Skeletal muscle satellite cell (primary cell): ENCODE measurements around the gene IL18R1. TPM values are rescaled to one million over a fixed set of nuclear protein-coding genes. Genes with fewer than 3 reads are reported as not detected.

ENCODE experiments used
- H3K27me3 ChIP-seq: 2 replicates; pipeline ENCODE4 v1.7.0; 2013; ENCODE audit warnings: low read length; ENCODE audit not compliant: control insufficient read depth, insufficient read depth
- H3K36me3 ChIP-seq: 2 replicates; pipeline ENCODE4 v1.7.0; 2013; ENCODE audit warnings: mild to moderate bottlenecking, control low read depth, low read length; ENCODE audit not compliant: insufficient read depth
- H3K4me1 ChIP-seq: 2 replicates; pipeline ENCODE4 v1.7.0; 2013; ENCODE audit warnings: low read length; ENCODE audit not compliant: control insufficient read depth, insufficient read depth
- H3K4me2 ChIP-seq: 2 replicates; pipeline ENCODE4 v1.7.0; 2013; ENCODE audit warnings: mild to moderate bottlenecking, low read length
- H3K4me3 ChIP-seq: 2 replicates; pipeline ENCODE4 v1.7.0; 2013; ENCODE audit warnings: low read length
- H3K9ac ChIP-seq: 2 replicates; pipeline ENCODE4 v1.7.0; 2013; ENCODE audit warnings: mild to moderate bottlenecking, low read depth, low read length, moderate library complexity
- H3K9me3 ChIP-seq: replicated peaks from 2 replicates; pipeline ENCODE4 v1.7.0; 2013; ENCODE audit warnings: mild to moderate bottlenecking, control low read depth, low read length
- small RNA-seq: library from RNA; depleted of rRNA; stranded (forward); fragments of <200 nt; gene quantifications from one replicate; pipeline ENCODE3, GENCODE V24; 2012

The IL18R1 gene

DNA sequence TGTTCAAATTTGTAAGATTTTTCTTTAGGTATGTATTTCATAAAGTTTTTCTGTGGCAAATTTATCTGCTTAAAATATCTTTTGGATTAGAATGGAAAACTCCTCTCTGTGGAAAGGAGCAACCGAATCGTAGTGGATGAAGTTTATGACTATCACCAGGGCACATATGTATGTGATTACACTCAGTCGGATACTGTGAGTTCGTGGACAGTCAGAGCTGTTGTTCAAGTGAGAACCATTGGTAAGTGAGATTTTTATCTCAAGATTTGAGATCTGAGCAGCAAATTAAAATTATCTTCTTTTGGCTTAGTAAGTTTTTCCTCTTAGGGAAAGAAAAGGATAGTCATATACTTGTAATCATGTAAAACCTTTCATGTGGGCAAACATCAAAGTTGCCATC, 81.5 kb downstream of the IL18R1 start:
- Histone ChIP-seq H3K36me3 (no peaks in the 10 kb centered on the region), H3K4me3 (no peak overlapping the region)

DNA sequence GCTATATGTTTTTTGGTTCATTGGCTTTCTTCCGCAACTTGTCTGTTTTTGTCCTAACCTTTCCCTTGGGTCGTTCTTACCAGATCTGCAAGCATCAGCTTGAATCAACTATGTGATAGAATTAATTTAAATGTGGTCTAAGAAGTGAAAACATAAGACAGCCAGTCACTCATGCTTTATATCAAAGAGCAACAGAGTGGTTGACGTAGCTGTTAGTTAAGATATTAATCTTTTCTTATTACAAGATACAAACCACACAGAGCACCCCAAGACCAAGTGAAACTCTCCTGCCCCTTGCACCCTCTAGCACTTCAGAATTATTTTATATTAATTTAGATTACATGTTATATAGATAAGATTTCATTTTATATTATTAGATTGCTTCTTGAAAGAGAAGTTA, 82.5 kb downstream of the IL18R1 start:
- Histone ChIP-seq H3K4me2 (no peak overlapping the region), H3K9ac (no peak overlapping the region), H3K4me3 (no peak overlapping the region), H3K4me1 (no peaks in the 10 kb centered on the region), H3K27me3 (peaks cover 19% of the 10 kb centered on the region), H3K36me3 (no peaks in the 10 kb centered on the region), H3K9me3 (no peaks in the 10 kb centered on the region)

More for the DNA sequence above, 81.5 kb downstream of the IL18R1 start:
- Histone ChIP-seq H3K4me2 (no peak overlapping the region), H3K4me1 (no peaks in the 10 kb centered on the region), H3K27me3 (peaks cover 19% of the 10 kb centered on the region), H3K9me3 (no peaks in the 10 kb centered on the region), H3K9ac (no peak overlapping the region)

DNA sequence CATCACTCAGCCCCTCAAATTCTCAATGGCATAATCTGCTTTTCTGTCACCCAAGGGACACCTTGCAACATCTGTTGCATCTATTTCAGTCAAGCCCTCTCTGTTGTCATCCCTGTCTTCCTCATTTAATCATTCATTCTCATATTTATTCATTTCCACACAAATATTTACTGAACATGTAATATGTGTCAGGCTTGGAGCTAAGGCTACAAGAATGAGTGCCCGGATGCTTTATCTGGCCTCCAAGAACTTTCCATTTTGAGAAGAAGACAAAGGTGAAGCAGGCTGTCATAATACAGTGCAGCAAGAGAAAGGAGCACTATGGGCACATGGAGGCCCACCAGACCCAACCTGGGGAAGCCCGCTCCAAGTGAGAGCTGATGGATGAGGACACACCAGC, 83.0 kb downstream of the IL18R1 start:
- Histone ChIP-seq H3K4me1 (no peaks in the 10 kb centered on the region), H3K36me3 (no peaks in the 10 kb centered on the region), H3K9me3 (no peaks in the 10 kb centered on the region), H3K4me2 (no peak overlapping the region), H3K9ac (no peak overlapping the region), H3K4me3 (no peak overlapping the region), H3K27me3 (peaks cover 19% of the 10 kb centered on the region)

DNA sequence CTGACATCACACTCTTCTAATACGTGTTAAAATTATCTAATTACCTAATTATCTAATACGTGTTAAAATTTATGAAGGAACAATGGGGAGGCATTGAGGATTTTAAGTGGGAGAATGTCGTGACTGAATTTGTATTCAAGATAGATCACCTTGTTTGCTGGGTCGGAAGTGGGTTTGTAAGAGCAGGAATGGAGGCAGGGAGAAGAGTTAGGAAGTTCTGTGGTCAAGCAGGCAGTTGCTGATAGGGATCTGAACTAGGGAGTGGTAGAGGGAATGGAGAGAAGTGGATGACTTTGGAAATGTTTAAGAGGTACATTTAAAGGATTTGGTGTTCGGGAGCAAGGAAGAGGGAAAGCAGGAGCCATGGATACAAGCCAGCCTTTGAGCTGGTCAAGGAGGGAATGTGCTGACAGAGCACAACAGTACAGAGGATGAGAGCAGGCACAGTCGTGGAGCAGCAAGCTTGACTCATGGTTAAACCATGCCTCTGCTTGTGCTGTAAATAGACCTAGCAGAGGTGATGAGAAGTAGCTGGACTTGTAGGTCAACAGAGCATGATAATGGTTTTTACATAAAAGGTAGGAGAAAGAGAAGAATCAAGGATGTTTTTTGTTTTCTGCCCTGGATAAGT, 83.6 kb downstream of the IL18R1 start:
- no peak overlapping the region for H3K4me2 ChIP-seq
- no peaks in the 10 kb centered on the region for H3K36me3 ChIP-seq
- no peaks in the 10 kb centered on the region for H3K4me1 ChIP-seq
- H3K27me3 ChIP-seq, result peaks cover 19% of the 10 kb centered on the region
- H3K9me3 ChIP-seq, result no peaks in the 10 kb centered on the region
- no peak overlapping the region for H3K9ac ChIP-seq
- H3K4me3 ChIP-seq, result no peak overlapping the region

DNA sequence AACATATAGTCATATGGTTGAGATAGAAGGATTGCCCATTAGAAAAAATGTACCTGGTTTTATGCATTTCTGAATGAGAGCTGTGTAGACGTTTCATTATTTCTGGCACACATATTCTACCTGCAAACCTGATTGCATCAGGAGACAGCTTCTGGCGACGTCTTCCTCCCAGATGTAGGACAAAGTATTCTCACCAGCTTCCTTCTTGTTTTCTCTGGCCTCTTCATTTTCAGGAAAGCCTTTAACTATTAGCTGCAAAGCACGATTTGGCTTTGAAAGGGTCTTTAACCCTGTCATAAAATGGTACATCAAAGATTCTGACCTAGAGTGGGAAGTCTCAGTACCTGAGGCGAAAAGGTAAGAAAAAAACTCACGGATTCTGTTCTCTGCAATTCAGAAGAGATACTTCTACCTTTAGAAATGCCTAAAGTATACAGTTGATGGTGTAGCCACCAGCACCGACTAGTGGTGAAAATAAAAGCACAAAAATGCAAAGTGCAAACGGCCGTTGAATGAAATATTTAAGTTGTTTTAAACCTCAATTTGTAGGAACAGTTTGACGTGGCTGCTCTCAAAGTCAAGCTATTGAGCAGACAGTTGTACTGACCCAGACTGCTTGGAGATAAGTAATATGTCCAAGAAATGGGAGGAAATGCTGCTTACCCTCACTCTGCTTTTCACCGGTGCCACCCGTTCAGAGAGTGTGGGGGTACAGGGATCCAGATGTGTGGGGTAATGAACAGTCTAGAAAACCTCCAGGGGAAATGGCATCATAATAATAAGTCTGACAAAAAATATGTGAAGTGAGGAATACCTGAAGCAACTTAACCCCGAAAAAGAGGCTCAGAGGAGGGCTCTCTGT, 87.6 kb downstream of the IL18R1 start:
- H3K9ac ChIP-seq, result no peak overlapping the region
- H3K4me2 ChIP-seq, result no peak overlapping the region
- H3K4me1 ChIP-seq, result no peaks in the 10 kb centered on the region
- H3K9me3 ChIP-seq, result no peaks in the 10 kb centered on the region
- no peaks in the 10 kb centered on the region for H3K36me3 ChIP-seq
- no peak overlapping the region for H3K4me3 ChIP-seq
- peaks cover 34% of the 10 kb centered on the region for H3K27me3 ChIP-seq

DNA sequence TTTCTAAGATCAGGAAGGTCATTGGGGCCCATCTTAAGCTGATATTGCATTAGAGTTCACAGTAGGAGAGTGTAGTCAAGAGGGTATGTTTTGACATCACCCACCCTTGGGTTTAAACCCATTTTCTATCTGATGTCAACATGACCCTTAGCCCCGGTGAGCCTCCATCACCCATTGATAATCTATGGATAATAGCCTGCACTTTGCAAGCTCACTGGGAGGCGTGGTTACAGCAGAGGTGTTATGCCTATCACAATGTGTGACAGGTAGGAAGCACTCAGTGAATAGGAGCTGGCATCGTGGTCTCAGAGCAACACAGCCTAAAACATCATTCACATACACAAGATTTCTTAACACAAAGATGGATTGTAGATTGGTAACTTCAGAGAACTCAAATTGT, 88.6 kb downstream of the IL18R1 start:
- Histone ChIP-seq H3K4me1 (no peaks in the 10 kb centered on the region), H3K36me3 (no peaks in the 10 kb centered on the region), H3K27me3 (peaks cover 35% of the 10 kb centered on the region), H3K4me2 (no peak overlapping the region), H3K4me3 (no peak overlapping the region), H3K9ac (no peak overlapping the region), H3K9me3 (no peaks in the 10 kb centered on the region)

DNA sequence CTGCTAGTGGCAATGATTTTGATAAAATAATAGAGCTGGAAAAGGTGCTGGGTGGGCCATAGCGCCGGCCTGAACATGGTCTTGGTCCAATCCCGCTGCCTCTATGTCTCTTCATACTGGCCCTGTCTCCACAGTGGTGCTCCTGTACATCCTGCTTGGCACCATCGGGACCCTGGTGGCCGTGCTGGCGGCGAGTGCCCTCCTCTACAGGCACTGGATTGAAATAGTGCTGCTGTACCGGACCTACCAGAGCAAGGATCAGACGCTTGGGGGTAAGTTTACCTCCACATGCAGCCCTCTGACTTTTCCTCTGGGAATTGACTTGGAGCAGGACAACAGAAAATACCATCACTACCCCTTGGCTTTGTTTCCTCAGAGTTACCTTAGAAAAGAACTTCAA, 91.3 kb downstream of the IL18R1 start:
- no peak overlapping the region for H3K9ac ChIP-seq
- H3K4me3 ChIP-seq, result no peak overlapping the region

More for the DNA sequence above, 91.3 kb downstream of the IL18R1 start:
- H3K36me3 ChIP-seq, result no peaks in the 10 kb centered on the region
- no peaks in the 10 kb centered on the region for H3K9me3 ChIP-seq
- H3K27me3 ChIP-seq, result peaks cover 29% of the 10 kb centered on the region
- no peak overlapping the region for H3K4me2 ChIP-seq
- H3K4me1 ChIP-seq, result no peaks in the 10 kb centered on the region

Small RNA genes lying within 50 kb of the gene (small RNA-seq; reads per million reads assigned to genes)
- gene MIR4772, result not detected
